SH-SY5Y (cell line): ENCODE results near the gene DDX27.

ENCODE experiments used
- GATA2 ChIP-seq: IDR thresholded peaks from 2 replicates; pipeline ENCODE4 v1.6.1; 2011; ENCODE audit warnings: mild to moderate bottlenecking, low read depth, low read length
- GATA3 ChIP-seq: IDR thresholded peaks from 2 replicates; pipeline ENCODE4 v1.6.1; 2011; ENCODE audit warnings: low read depth, mild to moderate bottlenecking, low read length, moderate library complexity

Gene DDX27

DNA sequence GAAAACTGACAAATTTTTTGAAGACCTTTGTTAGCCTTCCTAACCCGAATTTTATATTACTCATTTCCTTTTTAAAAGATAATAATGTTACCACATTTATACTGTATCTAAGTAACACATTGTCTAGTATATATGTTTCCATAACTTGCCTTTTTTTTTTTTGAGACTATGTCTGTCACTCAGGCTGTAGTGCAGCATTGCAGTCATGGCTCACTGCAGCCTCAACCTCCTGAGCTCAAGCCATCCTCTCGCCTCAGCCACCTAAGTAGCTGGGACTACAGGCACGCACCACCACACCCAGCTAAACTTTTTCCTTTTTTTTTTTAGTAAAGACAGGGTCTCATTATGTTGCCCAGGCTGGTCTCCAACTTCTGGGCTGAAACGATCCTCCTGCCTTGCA is 40.1 kb downstream of the DDX27 start:
- TF ChIP-seq GATA3 (no peak), GATA2 (no peak)

DNA sequence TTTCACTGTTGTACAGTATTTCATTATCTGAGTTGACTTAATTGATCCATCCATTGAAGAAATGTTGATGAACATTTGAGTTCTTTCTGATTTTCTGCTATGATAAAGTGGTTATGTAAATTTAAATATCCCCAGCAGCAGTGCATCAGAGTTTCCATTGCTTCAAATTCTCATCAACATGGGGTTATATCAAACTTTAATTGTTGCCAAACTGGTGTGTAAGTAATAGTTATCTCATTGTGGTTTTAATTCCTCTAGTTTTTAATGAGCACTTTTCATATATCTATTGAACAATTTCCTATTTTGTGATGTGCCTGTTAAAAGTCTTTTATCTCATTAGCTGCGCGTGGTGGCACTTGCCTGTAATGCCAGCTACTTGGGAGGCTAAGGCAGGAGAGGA is 40.6 kb downstream of the DDX27 start:
- TF ChIP-seq GATA3 = no peak
- no peak for TF ChIP-seq GATA2

DNA sequence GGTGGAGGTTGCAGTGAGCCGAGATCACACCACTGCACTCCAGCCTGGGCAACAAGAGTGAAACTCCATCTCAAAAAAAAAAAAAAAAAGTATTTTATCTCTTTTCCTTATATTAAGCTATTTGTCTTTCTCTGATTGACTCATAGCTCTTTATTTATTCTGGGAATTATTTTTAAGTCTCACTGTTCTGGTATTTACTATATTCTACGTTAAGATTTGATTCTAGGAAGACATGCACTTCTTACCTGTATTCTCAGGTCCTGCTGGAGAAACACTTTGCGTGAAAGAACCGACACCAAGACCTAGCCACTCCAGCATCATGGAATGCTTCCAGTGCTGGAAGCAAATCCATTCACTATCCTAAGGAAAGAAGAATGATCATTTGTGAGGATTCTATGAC is 41.0 kb downstream of the DDX27 start:
- TF ChIP-seq GATA2 (no peak), GATA3 (no peak)

DNA sequence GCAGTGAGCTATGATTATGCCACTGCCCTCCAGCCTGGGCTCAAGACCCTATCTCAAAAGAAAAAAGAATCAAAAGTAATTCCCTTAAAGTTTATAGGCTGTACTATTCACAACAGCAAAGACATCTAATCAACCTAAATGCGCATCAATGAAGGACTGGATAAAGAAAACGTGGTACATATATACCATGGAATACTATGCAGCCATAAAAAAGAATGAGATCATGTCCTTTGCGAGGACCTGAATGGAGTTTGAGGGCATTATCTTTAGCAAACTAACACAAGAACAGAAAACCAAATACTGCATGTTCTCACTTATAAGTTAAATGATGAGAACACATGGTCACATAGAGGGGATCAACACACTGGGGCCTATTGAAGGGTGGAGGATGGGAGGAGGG is 42.0 kb downstream of the DDX27 start:
- TF ChIP-seq GATA3 (no peak), GATA2 (no peak)

DNA sequence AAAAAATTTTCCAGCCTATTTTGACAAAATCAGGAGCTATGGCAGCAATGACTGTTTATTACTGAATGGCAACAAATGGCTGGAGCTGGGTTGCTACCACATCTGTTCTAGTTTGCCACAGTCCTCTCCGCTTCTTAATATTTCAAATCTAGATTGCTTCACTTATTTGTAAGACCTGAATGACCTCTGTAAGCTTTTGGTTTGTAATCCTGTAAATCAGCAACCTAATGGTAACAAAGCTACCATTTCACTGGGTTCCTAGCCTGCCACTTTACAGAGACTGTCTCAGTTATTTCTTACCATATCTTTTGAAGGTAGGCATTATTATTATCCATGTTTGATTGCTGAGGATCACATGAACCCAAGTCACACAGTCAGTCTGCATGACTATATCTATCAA is 43.2 kb downstream of the DDX27 start:
- TF ChIP-seq GATA2 = no peak
- TF ChIP-seq GATA3 = no peak

DNA sequence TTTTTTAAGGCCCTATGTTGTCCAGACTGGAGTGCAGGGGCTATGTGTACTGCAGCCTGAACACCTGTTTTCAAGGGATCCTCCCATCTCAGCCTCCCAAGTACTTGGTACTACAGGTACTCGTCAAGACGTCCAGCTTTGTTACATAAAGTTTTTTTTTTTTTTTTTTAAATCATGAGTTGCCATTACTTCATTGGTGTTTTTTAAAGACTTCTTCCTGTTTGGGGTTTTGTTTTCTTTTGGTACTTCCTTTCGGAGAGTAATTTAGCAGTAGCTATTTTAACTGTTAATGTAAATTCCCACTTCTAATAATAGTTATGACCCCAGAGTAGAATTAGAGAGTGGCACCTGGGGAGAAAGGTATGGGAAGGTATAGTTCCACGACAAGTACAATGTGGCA is 48.1 kb downstream of the DDX27 start:
- TF ChIP-seq GATA2 (no peak), GATA3 (no peak)

DNA sequence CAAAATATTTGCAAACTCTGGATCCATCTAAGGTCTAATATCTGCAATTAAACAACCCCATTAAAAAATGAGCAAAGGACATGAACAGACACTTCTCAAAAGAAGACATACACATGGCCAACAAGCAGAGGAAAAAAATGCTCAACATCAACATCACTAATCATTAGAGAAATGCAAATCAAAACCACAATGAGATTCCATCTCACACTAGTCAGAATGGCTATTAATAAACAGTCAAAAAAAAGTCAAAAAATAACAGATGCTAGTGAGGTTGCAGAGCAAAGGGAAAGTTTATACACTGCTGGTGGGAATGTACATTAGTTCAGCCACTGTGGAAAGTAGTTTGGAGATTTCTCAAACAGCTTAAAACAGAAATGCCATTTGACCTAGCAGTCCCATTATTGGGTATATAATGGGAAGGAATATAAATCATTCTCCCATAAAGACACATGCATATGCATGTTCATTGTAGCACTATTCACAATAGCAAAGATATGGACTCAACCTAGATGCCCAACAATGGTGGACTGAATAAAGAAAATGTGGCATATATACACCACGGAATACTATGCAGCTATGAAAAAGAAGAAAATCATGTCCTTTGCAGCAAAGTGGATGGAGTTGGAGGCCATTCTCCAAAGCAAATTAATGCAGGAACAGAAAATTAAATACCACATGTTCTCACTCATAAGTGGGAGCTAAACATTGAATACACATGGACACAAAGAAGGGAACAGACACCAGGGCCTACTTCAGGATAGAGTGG is 49.6 kb downstream of the DDX27 start:
- TF ChIP-seq GATA2 (no peak), GATA3 (no peak)

DNA sequence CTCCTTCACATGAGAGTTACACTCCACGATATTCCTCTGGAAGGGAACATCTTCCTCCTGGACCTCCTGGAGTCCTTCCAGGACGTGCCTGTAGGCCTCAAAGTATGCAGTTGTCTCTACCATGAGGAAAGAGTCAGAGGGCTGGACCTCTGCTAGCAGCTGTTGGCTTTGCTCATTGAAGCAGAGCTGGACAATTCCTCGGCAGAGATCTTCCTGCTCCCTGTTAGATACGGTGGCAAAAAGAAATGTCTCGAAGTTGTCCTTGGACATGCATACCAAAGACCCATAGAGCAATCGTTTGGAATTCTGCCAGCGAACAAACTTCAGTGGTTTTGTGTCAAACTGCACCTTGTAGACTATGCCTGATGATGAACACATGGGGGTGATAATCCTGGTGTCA is 51.0 kb downstream of the DDX27 start:
- TF ChIP-seq GATA2 = no peak
- TF ChIP-seq GATA3 = no peak

DNA sequence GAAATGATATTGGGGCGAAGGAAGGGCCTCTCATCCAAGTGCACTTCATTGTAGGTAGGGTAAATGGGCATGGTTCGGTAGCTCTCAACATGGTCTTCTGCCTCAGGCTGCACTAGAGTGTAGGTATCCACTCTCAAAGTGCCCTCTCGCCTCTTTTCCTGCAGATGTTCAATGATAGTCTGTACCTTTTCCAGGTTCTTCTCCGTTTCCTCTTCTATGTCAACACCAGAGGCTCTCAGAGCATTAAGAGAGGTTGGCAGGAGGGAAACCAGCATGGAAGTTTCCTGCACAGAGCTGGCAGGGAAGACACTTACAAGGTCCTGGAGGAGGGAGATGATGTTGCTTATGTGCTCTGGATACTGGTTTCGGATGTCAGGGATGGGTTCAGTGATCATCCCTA is 51.5 kb downstream of the DDX27 start:
- TF ChIP-seq GATA2 (no peak), GATA3 (no peak)

DNA sequence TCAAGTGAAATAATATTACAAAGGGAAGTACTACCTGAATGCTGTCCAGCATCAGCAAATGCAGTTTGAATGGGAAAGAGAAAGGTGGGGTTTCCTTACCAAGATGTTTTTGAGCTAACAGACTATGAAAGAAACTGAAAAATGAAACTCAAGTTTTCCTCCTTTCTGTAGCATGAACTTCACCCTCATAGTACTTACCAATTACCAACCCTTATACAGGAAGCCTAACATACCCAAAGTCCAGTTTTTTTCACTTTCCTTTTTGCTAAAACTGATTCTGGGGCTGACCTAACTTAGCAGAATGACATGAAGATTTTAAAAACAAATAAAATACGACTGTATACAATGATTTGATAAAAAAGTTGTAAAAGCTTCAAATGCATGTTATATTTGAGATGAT is 53.4 kb downstream of the DDX27 start:
- no peak for TF ChIP-seq GATA3
- no peak for TF ChIP-seq GATA2

DNA sequence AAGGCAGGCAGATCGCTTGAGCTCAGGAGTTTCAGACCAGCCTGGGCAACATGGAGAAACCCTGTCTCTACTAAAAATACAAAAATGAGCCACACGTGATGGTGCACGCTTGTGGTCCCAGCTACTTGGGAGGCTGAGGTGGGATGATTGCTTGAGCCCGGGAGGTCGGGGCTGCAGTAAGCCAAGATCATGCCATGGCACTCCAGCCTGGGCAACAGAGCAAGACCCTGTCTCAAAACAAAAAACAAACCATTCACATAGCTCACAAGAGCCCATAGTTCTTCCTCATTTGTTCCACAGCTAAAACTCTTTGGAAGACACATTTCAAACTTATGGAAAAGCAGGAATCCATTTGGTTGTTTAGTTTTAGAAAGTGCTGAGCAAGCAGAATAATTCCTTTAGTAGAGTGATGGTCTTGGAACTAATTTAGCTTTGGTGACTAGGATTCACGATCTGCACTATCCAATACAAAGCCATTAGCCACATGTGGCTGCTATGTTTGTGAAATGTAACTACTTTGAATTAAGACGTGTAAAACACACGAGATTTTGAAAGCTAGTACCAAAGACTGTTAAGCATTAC is 54.6 kb downstream of the DDX27 start:
- TF ChIP-seq GATA3 (no peak), GATA2 (no peak)

DNA sequence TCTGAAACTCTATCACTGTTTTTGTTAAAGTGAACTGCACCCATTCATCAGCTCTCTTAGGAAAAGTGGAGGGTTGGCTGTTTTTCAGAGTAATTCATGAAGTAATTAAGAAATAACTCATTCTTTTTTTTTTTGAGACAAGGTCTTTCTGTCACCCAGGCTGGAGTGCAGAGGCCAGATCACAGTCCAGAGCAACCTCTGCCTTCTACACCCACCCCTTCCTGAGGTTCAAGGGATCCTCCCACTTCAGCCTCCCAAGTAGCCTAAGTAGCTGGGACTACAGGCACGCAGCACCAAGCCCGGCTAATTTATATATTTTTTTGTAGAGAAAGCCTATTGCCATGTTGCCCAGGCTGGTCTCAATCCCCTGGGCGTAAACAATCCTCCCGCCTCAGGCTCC is 56.0 kb downstream of the DDX27 start:
- TF ChIP-seq GATA3 = no peak
- no peak for TF ChIP-seq GATA2

DNA sequence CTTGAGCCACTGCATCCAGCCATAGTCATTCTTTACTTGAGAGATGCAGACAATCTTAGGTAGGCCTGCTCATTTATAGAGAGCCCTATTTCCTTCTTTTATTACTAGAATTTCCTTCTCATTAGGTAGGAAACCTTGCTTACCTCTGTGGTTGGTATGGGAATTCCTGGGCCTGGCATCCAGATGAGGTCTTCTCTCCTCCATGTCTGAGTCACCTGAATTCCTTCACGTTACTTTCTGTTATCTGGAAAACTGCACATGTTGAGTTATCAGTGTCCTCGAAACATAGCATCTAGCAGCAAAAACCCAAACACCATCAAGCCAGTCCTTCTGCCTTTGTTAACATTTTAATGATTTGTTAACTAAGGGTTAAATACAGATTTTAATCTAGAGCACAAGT is 56.4 kb downstream of the DDX27 start:
- TF ChIP-seq GATA2 (no peak), GATA3 (0 out of 2 replicates have a peak, but pooled peaks have one; percentile 23)

DNA sequence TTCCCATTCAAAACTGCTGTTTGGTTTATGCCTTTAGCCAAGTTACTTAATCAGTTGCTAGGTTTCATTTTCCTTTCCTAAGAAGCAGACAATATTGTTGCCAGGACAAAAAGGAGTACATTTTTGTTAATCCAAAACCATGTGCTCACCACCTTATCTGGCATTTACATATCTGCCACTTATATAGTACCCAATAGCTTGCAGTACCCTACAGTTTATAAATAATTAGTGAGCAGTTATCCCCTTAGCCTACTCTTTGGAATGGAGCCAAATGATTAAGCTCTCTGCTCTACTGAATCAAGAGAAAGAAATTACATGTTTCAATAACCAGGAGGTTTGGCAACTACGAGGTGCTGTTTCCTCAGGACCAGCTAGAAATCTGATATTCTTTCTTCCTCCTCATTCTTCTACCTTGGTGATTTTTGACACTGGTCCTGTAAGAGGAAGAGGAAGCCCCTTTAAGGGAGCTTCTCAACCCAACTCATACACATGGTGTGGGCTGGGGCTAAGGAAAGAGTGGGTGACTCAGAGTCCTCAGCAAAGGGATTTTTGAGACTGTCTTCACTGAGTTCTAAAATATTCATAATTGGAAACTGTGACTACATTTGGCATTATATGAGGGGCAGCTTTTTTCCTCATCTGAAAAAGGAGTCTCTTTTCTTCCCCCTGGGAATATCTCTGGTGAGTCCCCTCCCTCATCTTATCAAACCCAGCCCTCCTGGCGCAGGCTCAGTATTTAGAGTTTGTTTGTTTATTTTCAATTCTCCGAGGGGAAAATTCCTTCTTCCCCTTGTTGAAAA is 57.1 kb downstream of the DDX27 start:
- no peak for TF ChIP-seq GATA2
- no peak for TF ChIP-seq GATA3

DNA sequence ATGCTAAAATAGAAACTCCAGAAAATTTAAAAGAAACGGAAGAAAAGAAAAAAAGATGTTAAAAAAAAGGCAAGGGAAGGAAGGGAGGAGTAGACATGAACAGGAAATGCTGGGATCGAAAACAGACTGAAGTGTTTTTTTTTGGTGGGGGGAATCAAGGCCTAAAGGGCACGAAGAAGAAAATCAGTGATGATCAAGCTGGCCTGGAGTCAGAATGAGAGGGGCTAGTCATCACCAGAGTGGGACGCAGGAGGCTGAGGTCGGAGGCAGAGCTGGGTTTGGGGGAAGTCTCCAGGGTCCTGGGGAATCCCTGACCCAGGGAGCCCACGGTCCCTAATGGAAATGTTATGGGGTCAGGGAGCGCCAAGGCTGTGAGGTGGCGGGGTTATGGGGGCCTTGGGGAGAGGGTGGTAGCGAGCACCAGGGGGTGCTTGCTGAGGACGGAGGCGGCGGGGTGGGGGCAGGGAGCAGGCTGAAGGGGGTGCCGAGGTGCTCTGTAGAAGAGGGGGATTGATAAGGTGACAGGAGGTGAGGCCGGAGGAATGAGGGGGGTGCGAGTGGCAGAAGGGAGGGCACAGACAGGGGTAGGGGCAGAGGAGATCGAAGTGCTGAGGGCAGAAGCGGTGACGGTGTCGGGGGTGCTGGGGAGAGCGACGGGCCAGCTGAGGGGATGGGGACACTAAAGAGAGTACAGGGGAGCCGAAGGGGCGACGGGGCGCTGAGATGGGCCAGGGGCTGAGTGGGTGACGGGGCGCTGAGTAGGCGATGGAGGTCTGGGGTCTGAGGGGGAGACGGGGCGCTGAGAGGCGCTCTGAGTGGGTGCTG is 58.0 kb downstream of the DDX27 start:
- TF ChIP-seq GATA3 (no peak), GATA2 (no peak)
